Gastrocnemius medialis (tissue), 4 donors: ENCODE measurements around the gene MYOM3. TPM values are rescaled to one million over a fixed set of nuclear protein-coding genes. Genes with fewer than 3 reads are reported as not detected.
"Not testable (repeated sequence)": the region's sequence is repeated elsewhere in the genome, so short reads cannot be mapped to it uniquely, and the experiment has no call there.

Source experiments
- ATAC-seq, 2 donors: fragments of 150-250 bp; one replicate each; pipeline ENCODE4 v1.9.1; 2016
- DNase-seq, 2 donors: peaks; one replicate each; pipeline ENCODE4 v3.0.0-alpha.2; 2019
- H3K27ac ChIP-seq, 4 donors: fragments of 200-600 bp; sonication (generic); 1 replicate in 1 of 4; 2 replicates in 3 of 4; pipeline ENCODE4 v1.5.1; 2016 to 2018; ENCODE audit warnings: mild to moderate bottlenecking in 2 of 4, moderate library complexity in 1 of 4
- H3K27me3 ChIP-seq, 3 donors: fragments of 200-600 bp; sonication (generic) in 2 of 3; 1 replicate in 1 of 3; 2 replicates in 2 of 3; pipeline versions ENCODE4 v1.5.1 to v1.6.0; 2016 to 2019; ENCODE audit warnings: mild to moderate bottlenecking in 1 of 3, moderate library complexity in 1 of 3
- H3K36me3 ChIP-seq, 2 donors: fragments of 200-600 bp; sonication (generic) in 1 of 2; one replicate each; pipeline ENCODE4 v1.5.1; 2017 to 2018
- H3K4me1 ChIP-seq, 2 donors: fragments of 200-600 bp; sonication (generic) in 1 of 2; one replicate each; pipeline ENCODE4 v1.5.1; 2016 to 2017; ENCODE audit warnings: mild to moderate bottlenecking in 2 of 2
- H3K4me3 ChIP-seq, 4 donors: fragments of 200-600 bp; sonication (generic) in 3 of 4; 1 replicate in 1 of 4; 2 replicates in 3 of 4; pipeline ENCODE4 v1.5.1; 2016 to 2019; ENCODE audit warnings: mild to moderate bottlenecking in 2 of 4
- H3K9me3 ChIP-seq, 3 donors: fragments of 200-600 bp; sonication (generic) in 2 of 3; 1 replicate in 1 of 3; 2 replicates in 2 of 3; pipeline ENCODE4 v1.5.1; 2016 to 2019
- CTCF ChIP-seq, 5 experiments: fragments of 450-650 bp in 3 of 5; fragments of 200-600 bp in 2 of 5; sonication (generic) in 2 of 5; IDR thresholded peaks in 4 of 5; conservative IDR thresholded peaks in 1 of 5; 1 replicate in 4 of 5; 2 replicates in 1 of 5; pipeline ENCODE4 v1.5.1; 2016 to 2019; ENCODE audit warnings: antibody characterized with exemption in 5 of 5, mild to moderate bottlenecking in 3 of 5, moderate library complexity in 3 of 5
- POLR2A ChIP-seq, 2 donors: fragments of 450-650 bp; IDR thresholded peaks; one replicate each; pipeline ENCODE4 v1.6.1; 2017; ENCODE audit warnings: antibody characterized with exemption in 2 of 2, mild to moderate bottlenecking in 2 of 2, moderate library complexity in 2 of 2
- in situ Hi-C, 4 donors: fragments of 200-750 bp; cut with MboI; loops; one replicate each; pipeline versions ENCODE4 v1.15.0 to v1.8.0; 2017; ENCODE audit warnings: low sequenced_read_pairs in 4 of 4
- intact Hi-C: fragments of 100-400 bp; cut with DNase I; formaldehyde crosslinking; loops from one replicate; pipeline ENCODE4 v1.15.1; 2023; ENCODE audit warnings: low total_unique reads
- total RNA-seq, 4 donors: library from RNA; depleted of rRNA; stranded (reverse); fragments of >200 nt; gene quantifications; one replicate each; pipeline versions ENCODE4 v1.1.0 to v1.2.3, GENCODE V29; 2016

The MYOM3 gene
- total RNA-seq, 4 donors from 2014 or later: 114 to 266 (median 184) TPM

DNA sequence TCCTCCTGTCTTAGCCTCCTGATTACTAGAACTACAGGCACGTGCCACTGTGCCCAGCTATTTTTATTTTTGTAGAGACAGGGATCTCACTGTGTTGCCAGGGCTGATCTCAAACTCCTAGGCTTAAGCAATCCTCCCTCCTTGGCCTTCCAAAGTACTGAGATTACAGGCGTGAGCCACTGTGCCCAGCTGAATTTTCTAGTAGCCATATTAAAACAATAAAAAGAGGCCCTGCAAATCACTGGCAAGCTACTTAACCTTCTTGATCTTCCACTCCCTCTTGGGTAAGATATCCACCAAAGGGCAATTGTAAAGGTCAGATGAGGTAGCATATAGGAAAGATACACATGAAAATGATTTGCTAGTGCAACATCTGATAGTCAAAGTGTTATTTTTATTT is 66.2 kb downstream of the MYOM3 start:
- intact Hi-C loops: no loop called here
- TF ChIP-seq POLR2A (IDR thresholded peaks at IDR 0.05): no peak
- no peak for TF ChIP-seq CTCF (IDR thresholded peaks at IDR 0.05 in 4 of 5, conservative IDR thresholded peaks at IDR 0.05 in 1 of 5)
- H3K36me3 ChIP-seq: no peaks in the 10 kb centered on the region
- no peaks in the 10 kb centered on the region for H3K27me3 ChIP-seq
- peaks cover 0 to 13% of the 10 kb centered on the region in 2 donors for H3K4me1 ChIP-seq
- no peak overlapping the region for H3K4me3 ChIP-seq
- no peaks in the 10 kb centered on the region for H3K9me3 ChIP-seq
- in situ Hi-C loops: no loop called here
- no peak for DNase-seq
- H3K27ac ChIP-seq: peak overlapping the region in 1 of 4 donors; percentile 55
- no peak for ATAC-seq

- H3K4me3 ChIP-seq, H3K9me3 ChIP-seq, in situ Hi-C loops, H3K27ac ChIP-seq, H3K36me3 ChIP-seq, ATAC-seq, H3K27me3 ChIP-seq, intact Hi-C loops, DNase-seq: not testable (repeated sequence)
- peaks cover 0 to 13% of the 10 kb centered on the region in 2 donors for H3K4me1 ChIP-seq
Measured at GRCh38 chr1:24044672-24045071, 67.3 kb downstream of the MYOM3 start.

DNA sequence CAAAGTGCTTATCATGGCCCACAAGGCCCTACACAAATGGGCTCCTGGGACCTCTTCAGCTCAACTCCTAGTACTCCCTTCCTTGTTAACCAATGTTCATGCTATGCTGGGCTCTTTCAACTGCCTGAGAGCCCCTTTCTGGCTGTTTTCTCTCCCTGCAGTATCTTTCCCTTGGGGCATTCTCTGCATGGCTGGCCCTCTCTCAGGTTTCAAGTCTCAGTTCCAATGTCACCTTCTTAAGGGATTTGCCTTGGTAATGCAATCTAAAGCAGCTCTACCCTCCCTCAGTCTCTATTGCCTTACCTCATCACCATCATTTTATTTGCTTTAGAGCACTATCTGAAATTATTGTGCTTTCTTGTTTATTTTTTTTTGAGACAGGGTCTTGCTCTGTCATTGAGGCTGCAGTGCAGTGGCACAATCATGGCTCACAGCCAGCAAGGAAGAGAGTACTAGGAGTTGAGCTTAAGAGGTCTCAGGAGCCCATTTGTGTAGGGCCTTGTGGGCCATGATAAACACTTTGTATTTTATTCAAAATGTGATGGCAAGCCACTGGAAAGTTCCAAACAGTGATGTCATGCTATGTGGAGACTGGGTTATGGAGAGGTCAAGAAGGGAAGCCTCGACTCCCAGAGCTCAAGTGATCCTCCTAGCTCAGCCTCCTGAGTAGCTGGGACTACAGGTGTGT is 68.4 kb downstream of the MYOM3 start:
- no peaks in the 10 kb centered on the region for H3K36me3 ChIP-seq
- H3K4me1 ChIP-seq: peaks cover 0 to 13% of the 10 kb centered on the region in 2 donors
- H3K27ac ChIP-seq: no peak overlapping the region
- TF ChIP-seq POLR2A (IDR thresholded peaks at IDR 0.05): no peak
- no peak for TF ChIP-seq CTCF (IDR thresholded peaks at IDR 0.05 in 4 of 5, conservative IDR thresholded peaks at IDR 0.05 in 1 of 5)
- intact Hi-C loops (no loop called here), in situ Hi-C loops (no loop called here)
- ATAC-seq: no peak
- H3K9me3 ChIP-seq: no peaks in the 10 kb centered on the region
- no peak for DNase-seq
- H3K4me3 ChIP-seq: no peak overlapping the region
- H3K27me3 ChIP-seq: no peaks in the 10 kb centered on the region

GRCh38 chr1:24042315-24042714 is 69.6 kb downstream of the MYOM3 start:
- ATAC-seq (no peak), DNase-seq (no peak)
- in situ Hi-C loops: no loop called here
- Histone ChIP-seq H3K27me3 (no peaks in the 10 kb centered on the region), H3K4me3 (no peak overlapping the region), H3K9me3 (no peaks in the 10 kb centered on the region), H3K4me1 (peaks cover 0 to 13% of the 10 kb centered on the region in 2 donors), H3K36me3 (no peaks in the 10 kb centered on the region), H3K27ac (no peak overlapping the region)
- intact Hi-C loops: no loop called here
- TF ChIP-seq CTCF (IDR thresholded peaks at IDR 0.05 in 4 of 5, conservative IDR thresholded peaks at IDR 0.05 in 1 of 5) (no peak), POLR2A (IDR thresholded peaks at IDR 0.05) (no peak)

- intact Hi-C loops (no loop called here), in situ Hi-C loops (no loop called here)
- Histone ChIP-seq H3K36me3 (no peaks in the 10 kb centered on the region), H3K27ac (no peak overlapping the region), H3K4me1 (no peaks in the 10 kb centered on the region), H3K27me3 (no peaks in the 10 kb centered on the region), H3K4me3 (no peak overlapping the region), H3K9me3 (no peaks in the 10 kb centered on the region)
- TF ChIP-seq POLR2A (IDR thresholded peaks at IDR 0.05) (no peak), CTCF (IDR thresholded peaks at IDR 0.05 in 4 of 5, conservative IDR thresholded peaks at IDR 0.05 in 1 of 5) (no peak)
- no peak for ATAC-seq
- DNase-seq: no peak
Measured at GRCh38 chr1:24036088-24036487, 75.8 kb downstream of the MYOM3 start.
